Measurements from ENCODE around the gene TC2N.

DNA sequence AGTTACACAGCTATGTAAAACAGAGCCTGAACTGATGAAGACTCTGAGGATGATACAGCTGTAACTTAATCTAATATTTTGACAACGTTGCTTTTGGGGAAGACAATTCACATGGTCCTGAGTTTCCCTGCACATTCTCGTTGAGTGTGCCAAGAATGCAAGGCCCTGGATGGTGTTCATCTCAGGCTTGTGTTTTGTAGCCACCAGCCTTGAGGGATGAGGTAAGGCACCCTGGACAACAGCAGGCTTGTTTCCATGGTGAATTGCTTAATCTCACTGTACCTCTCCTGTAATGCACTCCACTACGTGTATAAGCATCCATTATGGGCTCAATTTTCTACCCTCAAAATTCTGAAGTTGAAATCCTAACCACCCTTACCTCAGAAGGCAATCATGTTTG is 137.6 kb downstream of the TC2N start:
- TF ChIP-seq POLR2AphosphoS5 (IDR thresholded peaks at IDR 0.05; ENCODE audit: low read depth, low read length) (no peak), REST (IDR thresholded peaks at IDR 0.05; ENCODE audit: insufficient read depth in 1 of 2, low read depth in 2 of 2, low read length in 2 of 2) (no peak), TAF1 (IDR thresholded peaks at IDR 0.05; ENCODE audit: borderline replicate concordance, insufficient read depth, low read length) (no peak), SIN3A (IDR thresholded peaks at IDR 0.05; ENCODE audit: borderline replicate concordance, insufficient read depth, low read length) (no peak)

Data from PFSK-1 (cell line).